ENCODE measurements around the gene TMED3. TPM values are rescaled to one million over a fixed set of nuclear protein-coding genes. Genes with fewer than 3 reads are reported as not detected.

Gene TMED3
- total RNA-seq, 1 experiment from 2014 or later, result 137 TPM

DNA sequence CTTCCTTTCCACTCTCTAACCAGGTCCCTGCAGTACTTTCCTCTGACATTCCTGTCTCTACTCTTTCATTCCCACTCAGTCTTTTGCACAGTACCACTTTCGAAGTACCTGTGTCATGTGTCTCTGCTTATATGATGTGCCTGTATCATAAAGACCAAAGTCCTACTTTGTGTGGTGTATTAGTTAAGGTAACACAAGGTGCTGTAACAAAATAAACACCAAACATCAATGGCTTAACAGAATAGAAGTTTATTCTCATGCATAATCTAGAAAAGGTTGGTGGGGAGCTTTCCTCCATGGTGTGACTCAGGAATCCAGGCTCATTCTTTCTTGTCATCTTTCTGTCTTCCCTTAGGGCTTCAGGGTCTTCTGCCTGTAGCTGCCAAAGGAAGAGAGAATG lies 3.3 kb downstream of the TMED3 start:
- no peak for ATAC-seq
- H3K9me3 ChIP-seq (ENCODE audit: control insufficient read depth, insufficient read depth, low read depth, low read length), result no peaks in the 10 kb centered on the region
- ChIA-PET CTCF (no interaction called here), POLR2A (no interaction called here)
- no peak for DNase-seq (ENCODE audit: low read depth, low spot score)
- intact Hi-C loops (cut with micrococcal nuclease; ENCODE audit: unreplicated experiment), result no loop called here
- in situ Hi-C loops (cut with HindIII; ENCODE audit: low pct_unique_long_range_greater_than_20kb, low sequenced_read_pairs), result no loop called here
- H3K27me3 ChIP-seq (ENCODE audit: control insufficient read depth, insufficient read depth, low read length), result peaks cover 5% of the 10 kb centered on the region
- H3K4me3 ChIP-seq (ENCODE audit: low read depth in 2 of 2, low read length in 2 of 2), result no peak overlapping the region
- no peak overlapping the region for H3K27ac ChIP-seq (ENCODE audit: low read length)
- BruUV-seq (replicated peaks), result no TSS peak
- TF ChIP-seq, protein P1, sequence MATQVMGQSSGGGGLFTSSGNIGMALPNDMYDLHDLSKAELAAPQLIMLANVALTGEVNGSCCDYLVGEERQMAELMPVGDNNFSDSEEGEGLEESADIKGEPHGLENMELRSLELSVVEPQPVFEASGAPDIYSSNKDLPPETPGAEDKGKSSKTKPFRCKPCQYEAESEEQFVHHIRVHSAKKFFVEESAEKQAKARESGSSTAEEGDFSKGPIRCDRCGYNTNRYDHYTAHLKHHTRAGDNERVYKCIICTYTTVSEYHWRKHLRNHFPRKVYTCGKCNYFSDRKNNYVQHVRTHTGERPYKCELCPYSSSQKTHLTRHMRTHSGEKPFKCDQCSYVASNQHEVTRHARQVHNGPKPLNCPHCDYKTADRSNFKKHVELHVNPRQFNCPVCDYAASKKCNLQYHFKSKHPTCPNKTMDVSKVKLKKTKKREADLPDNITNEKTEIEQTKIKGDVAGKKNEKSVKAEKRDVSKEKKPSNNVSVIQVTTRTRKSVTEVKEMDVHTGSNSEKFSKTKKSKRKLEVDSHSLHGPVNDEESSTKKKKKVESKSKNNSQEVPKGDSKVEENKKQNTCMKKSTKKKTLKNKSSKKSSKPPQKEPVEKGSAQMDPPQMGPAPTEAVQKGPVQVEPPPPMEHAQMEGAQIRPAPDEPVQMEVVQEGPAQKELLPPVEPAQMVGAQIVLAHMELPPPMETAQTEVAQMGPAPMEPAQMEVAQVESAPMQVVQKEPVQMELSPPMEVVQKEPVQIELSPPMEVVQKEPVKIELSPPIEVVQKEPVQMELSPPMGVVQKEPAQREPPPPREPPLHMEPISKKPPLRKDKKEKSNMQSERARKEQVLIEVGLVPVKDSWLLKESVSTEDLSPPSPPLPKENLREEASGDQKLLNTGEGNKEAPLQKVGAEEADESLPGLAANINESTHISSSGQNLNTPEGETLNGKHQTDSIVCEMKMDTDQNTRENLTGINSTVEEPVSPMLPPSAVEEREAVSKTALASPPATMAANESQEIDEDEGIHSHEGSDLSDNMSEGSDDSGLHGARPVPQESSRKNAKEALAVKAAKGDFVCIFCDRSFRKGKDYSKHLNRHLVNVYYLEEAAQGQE (IDR thresholded peaks at IDR 0.05; ENCODE audit: insufficient read depth in 1 of 2, low read depth in 2 of 2, low read length in 1 of 2), result no peak
- no peak for TF ChIP-seq POLR2AphosphoS5 (IDR thresholded peaks at IDR 0.05; ENCODE audit: low read depth, low read length)
- TF ChIP-seq TCF7L2 (IDR thresholded peaks at IDR 0.05; ENCODE audit: low read depth, low read length), result no peak
- no peak for TF ChIP-seq SIN3A (IDR thresholded peaks at IDR 0.05; ENCODE audit: borderline replicate concordance, insufficient read depth, low read depth, low read length)
- TF ChIP-seq, protein P2, sequence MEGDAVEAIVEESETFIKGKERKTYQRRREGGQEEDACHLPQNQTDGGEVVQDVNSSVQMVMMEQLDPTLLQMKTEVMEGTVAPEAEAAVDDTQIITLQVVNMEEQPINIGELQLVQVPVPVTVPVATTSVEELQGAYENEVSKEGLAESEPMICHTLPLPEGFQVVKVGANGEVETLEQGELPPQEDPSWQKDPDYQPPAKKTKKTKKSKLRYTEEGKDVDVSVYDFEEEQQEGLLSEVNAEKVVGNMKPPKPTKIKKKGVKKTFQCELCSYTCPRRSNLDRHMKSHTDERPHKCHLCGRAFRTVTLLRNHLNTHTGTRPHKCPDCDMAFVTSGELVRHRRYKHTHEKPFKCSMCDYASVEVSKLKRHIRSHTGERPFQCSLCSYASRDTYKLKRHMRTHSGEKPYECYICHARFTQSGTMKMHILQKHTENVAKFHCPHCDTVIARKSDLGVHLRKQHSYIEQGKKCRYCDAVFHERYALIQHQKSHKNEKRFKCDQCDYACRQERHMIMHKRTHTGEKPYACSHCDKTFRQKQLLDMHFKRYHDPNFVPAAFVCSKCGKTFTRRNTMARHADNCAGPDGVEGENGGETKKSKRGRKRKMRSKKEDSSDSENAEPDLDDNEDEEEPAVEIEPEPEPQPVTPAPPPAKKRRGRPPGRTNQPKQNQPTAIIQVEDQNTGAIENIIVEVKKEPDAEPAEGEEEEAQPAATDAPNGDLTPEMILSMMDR (IDR thresholded peaks at IDR 0.05), result no peak
- H3K36me3 ChIP-seq (ENCODE audit: control insufficient read depth, insufficient read depth, low read length), result peaks cover 37% of the 10 kb centered on the region
- peaks cover 12% of the 10 kb centered on the region; the same call in 1 of the 2 replicates for H3K4me1 ChIP-seq (ENCODE audit: control insufficient read depth, insufficient read depth, low read length)

DNA sequence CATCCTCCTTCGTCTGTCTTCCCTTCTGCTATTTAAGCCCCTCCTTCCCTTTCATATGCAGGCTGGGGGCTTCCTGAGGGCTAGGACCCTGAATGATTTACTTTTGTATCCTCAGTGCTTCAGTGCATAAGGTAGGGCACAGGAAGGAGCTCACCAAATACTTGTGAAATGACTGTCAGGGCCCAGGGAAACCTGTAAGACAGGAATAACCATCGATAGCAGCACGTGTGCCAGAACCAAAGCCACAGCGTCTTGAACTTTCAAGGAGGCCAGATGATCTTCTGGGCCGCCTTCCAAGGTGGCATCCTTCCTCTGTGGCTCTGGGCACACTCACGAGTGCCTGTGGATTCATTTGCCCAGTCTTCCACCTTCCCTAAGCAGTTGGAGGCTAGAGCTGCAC lies 3.9 kb downstream of the TMED3 start:
- H3K36me3 ChIP-seq (ENCODE audit: control insufficient read depth, insufficient read depth, low read length), result peaks cover 37% of the 10 kb centered on the region
- no peak overlapping the region for H3K4me3 ChIP-seq (ENCODE audit: low read depth in 2 of 2, low read length in 2 of 2)
- POLR2A ChIA-PET, result no interaction called here
- no peaks in the 10 kb centered on the region for H3K9me3 ChIP-seq (ENCODE audit: control insufficient read depth, insufficient read depth, low read depth, low read length)
- intact Hi-C loops (cut with micrococcal nuclease; ENCODE audit: unreplicated experiment), result no loop called here
- ATAC-seq, result no peak
- H3K4me1 ChIP-seq (ENCODE audit: control insufficient read depth, insufficient read depth, low read length), result peaks cover 12% of the 10 kb centered on the region; the same call in 1 of the 2 replicates
- peaks cover 5% of the 10 kb centered on the region for H3K27me3 ChIP-seq (ENCODE audit: control insufficient read depth, insufficient read depth, low read length)
- TF ChIP-seq SIN3A (IDR thresholded peaks at IDR 0.05; ENCODE audit: borderline replicate concordance, insufficient read depth, low read depth, low read length), result no peak
- no peak for TF ChIP-seq TCF7L2 (IDR thresholded peaks at IDR 0.05; ENCODE audit: low read depth, low read length)
- TF ChIP-seq POLR2AphosphoS5 (IDR thresholded peaks at IDR 0.05; ENCODE audit: low read depth, low read length), result no peak
- TF ChIP-seq, protein P2 (IDR thresholded peaks at IDR 0.05), result no peak
- TF ChIP-seq, protein P1 (IDR thresholded peaks at IDR 0.05; ENCODE audit: insufficient read depth in 1 of 2, low read depth in 2 of 2, low read length in 1 of 2), result no peak
- in situ Hi-C loops (cut with HindIII; ENCODE audit: low pct_unique_long_range_greater_than_20kb, low sequenced_read_pairs), result no loop called here
- CTCF ChIA-PET, result no interaction called here
- DNase-seq (ENCODE audit: low read depth, low spot score), result no peak
- no peak overlapping the region for H3K27ac ChIP-seq (ENCODE audit: low read length)
- no TSS peak for BruUV-seq (replicated peaks)
